ENCODE data around the gene GREB1.

DNA sequence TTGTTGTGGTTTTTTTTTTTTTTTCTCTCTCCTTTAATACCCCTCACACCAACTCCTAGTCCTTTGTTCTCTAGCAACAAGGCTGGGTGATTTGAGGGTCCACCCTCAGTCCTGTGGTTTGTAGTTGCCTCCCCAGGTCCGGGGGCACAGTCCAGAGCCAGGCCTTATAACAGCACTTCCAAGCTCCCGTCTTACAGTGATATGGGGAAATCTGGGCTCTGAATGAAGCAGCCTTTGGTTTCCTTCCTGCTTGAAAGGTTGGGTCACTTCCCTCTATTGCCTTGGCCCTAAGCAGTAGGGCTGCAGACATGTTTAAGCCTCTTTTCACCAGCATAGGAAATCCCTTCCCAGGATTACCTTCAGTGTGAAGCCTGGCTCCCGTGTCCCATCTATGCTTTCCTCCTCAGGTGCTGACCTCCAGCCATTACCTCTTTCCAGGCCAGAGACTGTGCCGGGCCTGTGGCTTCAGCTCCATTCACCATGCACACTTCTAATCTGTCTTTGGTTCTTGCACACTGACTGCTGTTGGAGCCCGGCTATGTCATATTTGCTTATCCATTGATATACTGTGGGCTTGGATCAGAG, 157.3 kb downstream of the GREB1 start:
- TF ChIP-seq, protein P1, sequence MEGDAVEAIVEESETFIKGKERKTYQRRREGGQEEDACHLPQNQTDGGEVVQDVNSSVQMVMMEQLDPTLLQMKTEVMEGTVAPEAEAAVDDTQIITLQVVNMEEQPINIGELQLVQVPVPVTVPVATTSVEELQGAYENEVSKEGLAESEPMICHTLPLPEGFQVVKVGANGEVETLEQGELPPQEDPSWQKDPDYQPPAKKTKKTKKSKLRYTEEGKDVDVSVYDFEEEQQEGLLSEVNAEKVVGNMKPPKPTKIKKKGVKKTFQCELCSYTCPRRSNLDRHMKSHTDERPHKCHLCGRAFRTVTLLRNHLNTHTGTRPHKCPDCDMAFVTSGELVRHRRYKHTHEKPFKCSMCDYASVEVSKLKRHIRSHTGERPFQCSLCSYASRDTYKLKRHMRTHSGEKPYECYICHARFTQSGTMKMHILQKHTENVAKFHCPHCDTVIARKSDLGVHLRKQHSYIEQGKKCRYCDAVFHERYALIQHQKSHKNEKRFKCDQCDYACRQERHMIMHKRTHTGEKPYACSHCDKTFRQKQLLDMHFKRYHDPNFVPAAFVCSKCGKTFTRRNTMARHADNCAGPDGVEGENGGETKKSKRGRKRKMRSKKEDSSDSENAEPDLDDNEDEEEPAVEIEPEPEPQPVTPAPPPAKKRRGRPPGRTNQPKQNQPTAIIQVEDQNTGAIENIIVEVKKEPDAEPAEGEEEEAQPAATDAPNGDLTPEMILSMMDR (IDR thresholded peaks at IDR 0.05), result no peak
- no peak for TF ChIP-seq POLR2A (IDR thresholded peaks at IDR 0.05)
